Activated naive CD8-positive, alpha-beta T cell treated with anti-CD3 and anti-CD28 coated beads for 36 hours (primary cell): ENCODE data around the gene TTC9B. TPM values are rescaled to one million over a fixed set of nuclear protein-coding genes. Genes with fewer than 3 reads are reported as not detected.
A peak's percentile ranks its signal among the peaks of the same experiment; 100 is the strongest.

Experiments used
- DNase-seq: peaks from one replicate; pipeline ENCODE4 v3.0.0; 2021
- H3K27ac Mint-ChIP-seq: one replicate; pipeline ENCODE4 v1.8.0; 2022; ENCODE audit warnings: mild to moderate bottlenecking, moderate library complexity, mixed read lengths
- H3K27me3 Mint-ChIP-seq: one replicate; pipeline ENCODE4 v1.8.0; 2022; ENCODE audit warnings: mild to moderate bottlenecking, mixed read lengths
- H3K36me3 Mint-ChIP-seq: one replicate; pipeline ENCODE4 v1.8.0; 2021; ENCODE audit warnings: mild to moderate bottlenecking, mixed read lengths
- H3K4me1 Mint-ChIP-seq: one replicate; pipeline ENCODE4 v1.8.0; 2021; ENCODE audit warnings: mixed read lengths
- H3K4me3 Mint-ChIP-seq: one replicate; pipeline ENCODE4 v1.8.0; 2022; ENCODE audit warnings: mild to moderate bottlenecking, moderate library complexity, mixed read lengths
- H3K9me3 Mint-ChIP-seq: one replicate; pipeline ENCODE4 v1.8.0; 2022; ENCODE audit warnings: mixed read lengths
- total RNA-seq, 2 experiments: library from RNA; stranded (reverse); gene quantifications; one replicate each; pipeline ENCODE4 v1.2.3, GENCODE V29; 2021

The TTC9B gene
- total RNA-seq, 2 experiments from 2014 or later = not detected

GRCh38 chr19:40241809-40242384 is 23.7 kb upstream of the TTC9B start:
- H3K4me1 Mint-ChIP-seq = peaks cover 3% of the 10 kb centered on the region
- no peak for DNase-seq
- H3K4me3 Mint-ChIP-seq = no peak overlapping the region
- no peaks in the 10 kb centered on the region for H3K27me3 Mint-ChIP-seq
- no peaks in the 10 kb centered on the region for H3K9me3 Mint-ChIP-seq
- peaks cover 3% of the 10 kb centered on the region for H3K36me3 Mint-ChIP-seq
- no peak overlapping the region for H3K27ac Mint-ChIP-seq

DNA sequence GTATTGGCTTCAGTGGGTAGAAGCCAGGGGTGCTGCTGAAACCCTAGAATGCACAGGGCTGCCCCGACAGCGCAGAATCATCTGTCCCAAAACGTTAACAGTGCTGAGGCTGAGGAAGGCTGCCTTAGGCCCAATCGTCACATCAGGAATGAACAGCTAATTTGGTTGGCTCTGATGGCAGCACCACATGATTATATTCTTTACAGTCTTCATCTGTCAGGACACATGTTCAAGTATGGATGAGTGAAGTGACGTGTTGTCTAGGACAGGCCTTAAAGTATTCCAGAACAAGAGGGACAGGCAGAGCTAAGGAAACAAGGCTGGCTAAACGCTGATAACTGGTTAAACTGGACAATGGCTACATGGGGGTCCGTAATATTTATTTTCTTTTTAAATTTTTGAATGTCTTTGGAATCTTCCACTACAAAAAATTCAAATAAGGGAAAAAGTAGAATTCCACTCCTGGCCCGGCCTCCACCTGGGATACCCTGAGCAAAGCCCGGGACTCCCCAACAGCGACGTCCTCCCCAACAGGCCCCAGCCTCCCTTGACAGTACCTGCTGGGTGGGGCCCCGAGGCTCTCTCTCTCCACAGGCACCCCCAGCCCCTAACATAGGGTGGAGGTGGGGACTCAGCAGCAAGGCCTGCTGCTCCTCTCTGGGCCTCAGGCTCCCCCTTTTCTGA is 23.1 kb upstream of the TTC9B start:
- H3K4me1 Mint-ChIP-seq = peaks cover under 1% of the 10 kb centered on the region
- peaks cover 3% of the 10 kb centered on the region for H3K36me3 Mint-ChIP-seq
- H3K9me3 Mint-ChIP-seq = no peaks in the 10 kb centered on the region
- no peak overlapping the region for H3K4me3 Mint-ChIP-seq
- DNase-seq = no peak
- no peak overlapping the region for H3K27ac Mint-ChIP-seq
- H3K27me3 Mint-ChIP-seq = no peaks in the 10 kb centered on the region

GRCh38 chr19:40240332-40240731 is 22.1 kb upstream of the TTC9B start:
- Mint-ChIP-seq H3K27ac (no peak overlapping the region), H3K4me3 (no peak overlapping the region), H3K4me1 (no peaks in the 10 kb centered on the region), H3K27me3 (no peaks in the 10 kb centered on the region), H3K36me3 (peaks cover 3% of the 10 kb centered on the region), H3K9me3 (no peaks in the 10 kb centered on the region)
- DNase-seq = no peak

DNA sequence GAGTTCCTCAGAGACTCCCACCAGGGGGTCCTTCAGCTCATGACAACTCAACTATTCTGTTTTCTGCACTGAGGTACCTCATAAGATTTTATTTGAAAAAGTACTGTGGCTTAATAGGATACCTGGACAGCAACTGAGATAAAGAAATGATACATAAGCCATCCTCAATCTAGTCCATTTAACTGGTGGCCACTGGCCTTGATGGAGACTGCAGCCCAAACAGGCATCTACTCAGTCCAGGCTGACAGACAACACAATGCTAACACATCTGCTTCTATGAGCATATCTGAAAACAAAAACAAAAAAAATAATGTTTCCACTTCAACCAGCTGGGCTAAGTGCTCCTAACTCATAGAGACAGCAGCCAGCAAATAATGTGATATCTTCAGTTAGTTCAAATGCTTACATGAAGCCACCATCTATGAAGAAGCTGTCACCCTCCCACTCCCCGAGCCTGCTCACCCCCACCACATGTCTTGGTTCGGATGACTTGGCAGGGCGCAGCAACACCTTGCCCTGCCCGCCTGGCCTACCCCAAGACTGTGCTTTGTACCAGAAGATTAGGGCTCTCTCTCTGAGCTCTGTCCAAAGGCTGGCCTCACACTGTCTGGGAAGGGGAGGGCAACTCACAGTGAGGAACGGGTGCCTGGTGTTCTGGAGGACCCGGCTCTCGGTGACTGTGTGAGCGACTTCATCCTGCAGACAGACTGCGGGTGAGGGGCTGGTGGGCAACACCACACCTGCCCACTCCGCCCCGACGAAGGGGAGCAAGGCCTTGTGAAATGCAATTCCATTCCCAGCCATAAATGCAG is 21.4 kb upstream of the TTC9B start:
- Mint-ChIP-seq H3K4me3 (no peak overlapping the region), H3K27ac (peak overlapping the region; percentile 63), H3K4me1 (no peaks in the 10 kb centered on the region), H3K9me3 (no peaks in the 10 kb centered on the region), H3K36me3 (peaks cover 3% of the 10 kb centered on the region), H3K27me3 (no peaks in the 10 kb centered on the region)
- no peak for DNase-seq

GRCh38 chr19:40238775-40239174 is 20.6 kb upstream of the TTC9B start:
- Mint-ChIP-seq H3K27ac (no peak overlapping the region), H3K36me3 (peaks cover 3% of the 10 kb centered on the region), H3K9me3 (no peaks in the 10 kb centered on the region), H3K27me3 (no peaks in the 10 kb centered on the region), H3K4me1 (no peaks in the 10 kb centered on the region), H3K4me3 (no peak overlapping the region)
- DNase-seq = no peak

DNA sequence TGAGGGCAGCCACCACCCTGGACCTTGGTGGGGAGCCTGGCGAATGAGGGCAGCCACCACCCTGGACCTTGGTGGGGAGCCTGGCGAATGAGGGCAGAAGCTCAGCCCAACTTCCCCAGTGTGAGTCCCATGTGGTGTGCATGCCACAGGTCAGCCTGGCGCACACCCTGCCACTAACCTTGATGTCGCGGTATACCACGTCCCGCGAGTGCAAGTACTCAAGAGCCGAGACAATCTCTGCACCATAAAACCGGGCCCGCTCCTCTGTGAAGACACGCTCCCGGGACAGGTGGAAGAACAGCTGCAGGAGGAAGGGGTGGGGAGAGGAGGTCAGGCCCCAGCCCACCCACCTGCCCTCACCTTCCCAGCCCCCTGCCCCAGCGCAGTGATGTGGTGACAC is 19.6 kb upstream of the TTC9B start:
- Mint-ChIP-seq H3K9me3 (no peaks in the 10 kb centered on the region), H3K27me3 (no peaks in the 10 kb centered on the region), H3K4me1 (no peaks in the 10 kb centered on the region), H3K27ac (no peak overlapping the region), H3K4me3 (no peak overlapping the region), H3K36me3 (peaks cover 3% of the 10 kb centered on the region)
- no peak for DNase-seq

DNA sequence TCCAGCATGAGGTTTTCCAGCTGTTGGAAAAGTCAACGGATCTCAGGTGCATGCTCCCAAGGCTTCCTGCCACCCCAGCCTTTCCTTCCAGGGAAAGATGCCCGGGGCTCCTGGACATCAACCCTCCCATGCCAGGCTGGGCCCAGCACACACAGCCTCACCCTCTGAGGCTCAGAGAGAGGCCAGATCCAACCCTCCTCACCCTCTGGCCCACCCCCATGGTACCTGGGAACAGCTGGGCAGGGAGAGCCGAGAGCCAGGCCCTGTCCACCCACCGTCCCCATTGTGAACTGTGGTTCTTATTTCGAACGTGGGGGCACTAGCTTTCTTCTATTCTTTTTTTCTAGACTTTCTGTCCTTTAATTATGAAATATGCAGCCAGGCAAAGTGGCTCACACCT is 18.2 kb upstream of the TTC9B start:
- H3K27me3 Mint-ChIP-seq = no peaks in the 10 kb centered on the region
- no peaks in the 10 kb centered on the region for H3K9me3 Mint-ChIP-seq
- no peak for DNase-seq
- no peaks in the 10 kb centered on the region for H3K4me1 Mint-ChIP-seq
- H3K27ac Mint-ChIP-seq = no peak overlapping the region
- peaks cover 3% of the 10 kb centered on the region for H3K36me3 Mint-ChIP-seq
- H3K4me3 Mint-ChIP-seq = no peak overlapping the region

DNA sequence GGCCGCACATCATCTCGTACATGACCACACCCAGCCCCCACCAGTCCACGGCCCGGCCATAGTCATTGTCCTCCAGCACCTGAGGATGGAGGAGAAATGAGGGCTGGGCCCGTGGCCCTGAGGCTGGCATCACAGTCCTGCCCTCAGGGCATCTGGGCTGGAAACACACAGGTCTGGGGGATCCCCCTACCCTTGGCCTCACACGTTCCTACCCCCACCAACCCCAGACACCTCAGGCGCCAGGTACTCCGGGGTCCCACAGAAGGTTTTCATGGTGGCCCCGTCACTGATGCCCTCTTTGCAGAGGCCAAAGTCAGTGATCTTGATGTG is 17.8 kb upstream of the TTC9B start:
- no peaks in the 10 kb centered on the region for H3K9me3 Mint-ChIP-seq
- peaks cover 3% of the 10 kb centered on the region for H3K36me3 Mint-ChIP-seq
- no peaks in the 10 kb centered on the region for H3K27me3 Mint-ChIP-seq
- no peaks in the 10 kb centered on the region for H3K4me1 Mint-ChIP-seq
- H3K27ac Mint-ChIP-seq = no peak overlapping the region
- H3K4me3 Mint-ChIP-seq = no peak overlapping the region
- no peak for DNase-seq

GRCh38 chr19:40235238-40236025 is 17.2 kb upstream of the TTC9B start:
- H3K36me3 Mint-ChIP-seq = peaks cover 3% of the 10 kb centered on the region
- H3K27me3 Mint-ChIP-seq = no peaks in the 10 kb centered on the region

GRCh38 chr19:40234429-40235237 is 16.4 kb upstream of the TTC9B start:
- Mint-ChIP-seq H3K4me3 (no peak overlapping the region), H3K4me1 (peaks cover 7% of the 10 kb centered on the region), H3K27ac (no peak overlapping the region), H3K36me3 (peaks cover 3% of the 10 kb centered on the region), H3K9me3 (no peaks in the 10 kb centered on the region), H3K27me3 (no peaks in the 10 kb centered on the region)
- no peak for DNase-seq

More at GRCh38 chr19:40235238-40236025, 17.2 kb upstream of the TTC9B start:
- H3K9me3 Mint-ChIP-seq = no peaks in the 10 kb centered on the region
- H3K4me3 Mint-ChIP-seq = no peak overlapping the region
- no peaks in the 10 kb centered on the region for H3K4me1 Mint-ChIP-seq
- no peak for DNase-seq
- no peak overlapping the region for H3K27ac Mint-ChIP-seq

GRCh38 chr19:40233811-40234389 is 15.7 kb upstream of the TTC9B start:
- DNase-seq = no peak
- Mint-ChIP-seq H3K4me3 (no peak overlapping the region), H3K9me3 (no peaks in the 10 kb centered on the region), H3K36me3 (peaks cover 3% of the 10 kb centered on the region), H3K4me1 (peaks cover 14% of the 10 kb centered on the region), H3K27me3 (no peaks in the 10 kb centered on the region), H3K27ac (no peak overlapping the region)

GRCh38 chr19:40232949-40233810 is 15.0 kb upstream of the TTC9B start:
- DNase-seq = no peak

GRCh38 chr19:40232479-40232878 is 14.3 kb upstream of the TTC9B start:
- H3K4me3 Mint-ChIP-seq = no peak overlapping the region
- no peaks in the 10 kb centered on the region for H3K9me3 Mint-ChIP-seq
- peaks cover 20% of the 10 kb centered on the region for H3K4me1 Mint-ChIP-seq
- no peak for DNase-seq
- no peaks in the 10 kb centered on the region for H3K36me3 Mint-ChIP-seq
- no peak overlapping the region for H3K27ac Mint-ChIP-seq
- H3K27me3 Mint-ChIP-seq = peaks cover 5% of the 10 kb centered on the region

More at GRCh38 chr19:40232949-40233810, 15.0 kb upstream of the TTC9B start:
- Mint-ChIP-seq H3K27me3 (no peaks in the 10 kb centered on the region), H3K27ac (no peak overlapping the region), H3K9me3 (no peaks in the 10 kb centered on the region), H3K4me3 (no peak overlapping the region), H3K4me1 (peaks cover 17% of the 10 kb centered on the region), H3K36me3 (peaks cover 3% of the 10 kb centered on the region)
